HEK293 (cell line): ENCODE data around the gene PSORS1C1.
A peak's percentile ranks its signal among the peaks of the same experiment; 100 is the strongest.
"Not testable (repeated sequence)": the region's sequence is repeated elsewhere in the genome, so short reads cannot be mapped to it uniquely, and the experiment has no call there.

ENCODE experiments used
- CTCF ChIA-PET: fragments of 350-600 bp; formaldehyde crosslinking; extraction: SDS; loops from one replicate; lab custom pipeline; 2021; ENCODE audit warnings: antibody characterized with exemption; lab: Yijun Ruan, JAX
- POLR2A ChIA-PET: fragments of 300-600 bp; formaldehyde crosslinking; extraction: SDS; loops from one replicate; lab custom pipeline; 2020; ENCODE audit warnings: antibody characterized with exemption, inconsistent platforms; lab: Yijun Ruan, JAX
- H3K27ac ChIP-seq: fragments of 200-500 bp; sonication (Bioruptor generic); 2 replicates; pipeline ENCODE4 v1.5.1; 2014; ENCODE audit warnings: low read depth, low read length, control low read depth, inconsistent platforms; ENCODE audit errors: extremely low read depth
- H3K36me3 ChIP-seq, 2 experiments: fragments of 200-500 bp in 1 of 2; sonication (Bioruptor generic) in 1 of 2; 1 replicate in 1 of 2; 2 replicates in 1 of 2; pipeline ENCODE4 v1.5.1; 2014 to 2017; ENCODE audit warnings: inconsistent platforms in 2 of 2, low read length in 2 of 2; ENCODE audit not compliant: control insufficient read depth in 2 of 2, insufficient read depth in 1 of 2
- H3K4me1 ChIP-seq: fragments of 200-500 bp; sonication (Bioruptor generic); 2 replicates; pipeline ENCODE4 v1.5.1; 2014; ENCODE audit warnings: mild to moderate bottlenecking, low read length, inconsistent platforms; ENCODE audit not compliant: control insufficient read depth, insufficient read depth
- H3K4me3 ChIP-seq: 2 replicates; pipeline ENCODE4 v1.5.1; 2011; ENCODE audit warnings: low read depth, mild to moderate bottlenecking, control low read depth, low read length, moderate library complexity
- H3K9me3 ChIP-seq: fragments of 200-500 bp; sonication (Bioruptor generic); 2 replicates; pipeline ENCODE4 v1.5.1; 2014; ENCODE audit warnings: low read depth, low read length, inconsistent platforms; ENCODE audit not compliant: control insufficient read depth, insufficient read depth
- GLI2 ChIP-seq: fragments of 450-650 bp; formaldehyde crosslinking; IDR thresholded peaks from 2 replicates; pipeline ENCODE4; 2017; ENCODE audit warnings: missing biosample characterization, missing genetic modification characterization, low read depth, borderline replicate concordance
- SCRT2 ChIP-seq: fragments of 450-650 bp; formaldehyde crosslinking; IDR thresholded peaks from 2 replicates; pipeline ENCODE4 v1.5.1; 2016; ENCODE audit warnings: missing biosample characterization, missing genetic modification characterization
- ZNF174 ChIP-seq: fragments of 450-650 bp; formaldehyde crosslinking; IDR thresholded peaks from 2 replicates; pipeline ENCODE4 v1.5.0; 2017; ENCODE audit warnings: missing biosample characterization, mild to moderate bottlenecking, missing genetic modification characterization
- ZNF2 ChIP-seq: fragments of 450-650 bp; formaldehyde crosslinking; IDR thresholded peaks from 2 replicates; pipeline ENCODE4 v1.5.1; 2016; ENCODE audit warnings: missing biosample characterization, missing genetic modification characterization
- ZNF248 ChIP-seq: fragments of 450-650 bp; formaldehyde crosslinking; IDR thresholded peaks from 2 replicates; pipeline ENCODE4 v1.5.1; 2017; ENCODE audit warnings: missing biosample characterization, missing genetic modification characterization
- ZNF341 ChIP-seq: fragments of 450-650 bp; formaldehyde crosslinking; IDR thresholded peaks from 2 replicates; pipeline ENCODE4; 2016; ENCODE audit warnings: low read depth, missing biosample characterization, missing genetic modification characterization
- ZNF426 ChIP-seq: fragments of 450-650 bp; formaldehyde crosslinking; IDR thresholded peaks from 2 replicates; pipeline ENCODE4 v1.5.1; 2017; ENCODE audit warnings: missing biosample characterization, missing genetic modification characterization, mild to moderate bottlenecking, inconsistent platforms, moderate library complexity
- ZNF521 ChIP-seq: fragments of 450-650 bp; formaldehyde crosslinking; IDR thresholded peaks from 2 replicates; pipeline ENCODE4 v1.5.1; 2017; ENCODE audit warnings: missing biosample characterization, mild to moderate bottlenecking, missing genetic modification characterization
- ZNF660 ChIP-seq: fragments of 450-650 bp; IDR thresholded peaks from 2 replicates; pipeline ENCODE4 v1.5.1; 2018; ENCODE audit warnings: missing biosample characterization, mild to moderate bottlenecking, missing genetic modification characterization
- ZNF677 ChIP-seq: fragments of 450-650 bp; IDR thresholded peaks from 2 replicates; pipeline ENCODE4 v1.5.0; 2018; ENCODE audit warnings: missing biosample characterization, mild to moderate bottlenecking, missing genetic modification characterization, moderate library complexity
- ZNF830 ChIP-seq: fragments of 450-650 bp; IDR thresholded peaks from 2 replicates; pipeline ENCODE4 v1.5.0; 2018; ENCODE audit warnings: missing biosample characterization, missing genetic modification characterization, low read depth, mild to moderate bottlenecking, moderate library complexity
- TF ChIP-seq, protein P1 (sequence below): fragments of 450-650 bp; formaldehyde crosslinking; IDR thresholded peaks from 2 replicates; pipeline ENCODE4 v1.5.1; 2017; ENCODE audit warnings: missing biosample characterization, missing genetic modification characterization
- TF ChIP-seq, protein P2 (sequence below): fragments of 450-650 bp; formaldehyde crosslinking; IDR thresholded peaks from 2 replicates; pipeline ENCODE4 v1.5.1; 2017; ENCODE audit warnings: missing biosample characterization, missing genetic modification characterization
- TF ChIP-seq, protein P3 (sequence below): fragments of 450-650 bp; formaldehyde crosslinking; IDR thresholded peaks from 2 replicates; pipeline ENCODE4 v1.5.1; 2016; ENCODE audit warnings: missing biosample characterization, missing genetic modification characterization
- TF ChIP-seq, protein P4 (sequence below): fragments of 450-650 bp; formaldehyde crosslinking; conservative IDR thresholded peaks from 2 replicates; pipeline ENCODE4 v1.5.1; 2016; ENCODE audit warnings: low read depth, missing biosample characterization, missing genetic modification characterization

PSORS1C1 gene

DNA sequence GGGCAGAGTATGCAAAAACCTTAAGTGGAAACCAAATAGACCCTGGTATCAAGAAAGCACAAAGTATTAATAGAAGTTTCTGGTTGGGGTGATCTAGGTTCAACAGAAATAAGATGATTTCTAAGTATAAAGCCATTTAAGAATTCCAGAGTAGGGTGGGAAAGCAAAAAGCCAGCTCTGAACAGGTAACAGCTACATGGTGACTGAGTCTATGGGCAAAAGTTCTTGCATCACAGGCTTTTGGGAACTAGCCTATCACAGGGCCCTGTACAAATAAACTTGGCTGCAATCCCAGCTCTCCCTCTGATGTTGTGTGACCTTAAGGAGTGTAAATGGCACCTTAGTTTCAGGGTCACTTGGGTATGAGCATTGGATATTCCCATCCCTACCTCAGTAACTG is 49.3 kb downstream of the PSORS1C1 start:
- POLR2A ChIA-PET = no interaction called here

DNA sequence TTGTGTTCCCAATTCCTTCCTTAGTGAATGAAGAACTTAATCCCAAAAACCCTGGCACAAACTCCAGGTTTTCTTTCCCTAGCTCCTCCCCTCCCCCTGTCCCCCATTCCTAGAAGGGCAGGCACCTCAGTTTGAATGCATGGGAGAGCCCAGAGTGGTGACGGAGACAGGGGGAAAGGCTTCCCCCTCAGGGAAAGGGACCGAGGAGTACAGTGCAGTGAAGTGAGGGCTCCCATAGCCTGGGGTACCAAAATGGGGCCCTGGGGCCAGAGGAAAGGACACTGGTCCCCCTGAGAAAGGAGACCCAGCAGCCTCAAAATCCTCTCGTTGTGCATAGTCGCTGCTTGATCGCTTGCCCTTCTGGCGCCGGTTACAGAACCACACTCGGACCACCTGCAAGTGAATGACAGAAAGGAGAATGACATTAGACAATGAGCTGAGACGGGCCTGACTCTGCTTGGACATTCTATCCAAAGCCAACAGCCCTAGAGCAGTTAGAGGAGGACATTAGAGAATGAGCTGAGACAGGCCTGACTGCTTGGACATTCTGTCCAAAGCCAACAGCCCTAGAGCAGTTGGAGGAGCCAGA is 50.0 kb downstream of the PSORS1C1 start:
- ChIA-PET CTCF (interaction anchor here (0.6 to 1.5 kb wide), 4 partner anchors 32 to 588 kb away, joined by 3 to 4 read pairs (median 3); no protein-coding TSS in a partner anchor), POLR2A (interaction anchor here (0.8 to 1.5 kb wide), 3 partner anchors 9 to 18 kb away, joined by 3 to 4 read pairs (median 3); no protein-coding TSS in a partner anchor)
- not testable (repeated sequence) for H3K4me3 ChIP-seq, H3K27ac ChIP-seq, H3K4me1 ChIP-seq, H3K9me3 ChIP-seq
- peaks cover 14 to 45% of the 10 kb centered on the region in 2 experiments for H3K36me3 ChIP-seq

More for the DNA sequence above, 49.3 kb downstream of the PSORS1C1 start:
- peaks cover 6% of the 10 kb centered on the region for H3K4me1 ChIP-seq
- H3K36me3 ChIP-seq = peaks cover 14 to 47% of the 10 kb centered on the region in 2 experiments
- no peak overlapping the region for H3K4me3 ChIP-seq
- H3K27ac ChIP-seq = no peak overlapping the region
- H3K9me3 ChIP-seq = no peaks in the 10 kb centered on the region
- no peak for TF ChIP-seq ZNF341 (tag by site-specific recombination)
- peak; percentile 62 for TF ChIP-seq ZNF660 (tag by site-specific recombination)
- CTCF ChIA-PET = interaction anchor here (0.9 to 1.5 kb wide), 2 partner anchors 36 to 341 kb away, joined by 3 read pairs; no protein-coding TSS in a partner anchor

DNA sequence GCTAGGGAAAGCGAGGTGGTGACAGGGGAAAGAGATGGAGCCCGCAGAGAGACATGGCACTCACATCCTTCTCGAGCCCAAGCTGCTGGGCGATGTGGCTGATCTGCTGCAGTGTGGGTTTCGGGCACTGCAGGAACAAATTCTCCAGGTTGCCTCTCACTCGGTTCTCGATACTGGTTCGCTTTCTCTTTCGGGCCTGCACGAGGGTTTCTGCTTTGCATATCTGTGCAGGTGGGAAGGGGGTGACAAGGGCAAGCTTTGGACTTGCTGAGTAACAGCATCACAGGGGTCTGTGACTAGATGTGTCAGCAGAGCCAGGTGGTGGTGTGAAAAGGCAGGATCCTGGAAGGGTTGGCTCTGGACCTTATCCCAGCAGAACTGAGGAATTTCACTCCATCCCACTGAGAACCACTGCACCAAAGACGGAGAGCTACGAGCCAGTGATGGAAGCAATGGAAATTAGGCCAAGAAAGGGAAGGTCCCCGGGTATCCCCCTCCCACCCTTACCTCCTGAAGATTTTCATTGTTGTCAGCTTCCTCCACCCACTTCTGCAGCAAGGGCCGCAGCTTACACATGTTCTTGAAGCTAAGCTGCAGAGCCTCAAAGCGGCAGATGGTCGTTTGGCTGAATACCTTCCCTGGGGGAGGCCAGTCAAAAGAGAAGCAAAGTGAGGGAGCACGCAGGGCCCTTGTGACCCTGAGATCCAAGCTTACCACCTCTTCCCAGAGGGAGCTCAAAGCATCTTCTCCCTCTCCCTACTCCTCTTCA is 50.6 kb downstream of the PSORS1C1 start:
- H3K27ac ChIP-seq, H3K4me3 ChIP-seq, H3K9me3 ChIP-seq, H3K4me1 ChIP-seq: not testable (repeated sequence)
- peaks cover 11 to 39% of the 10 kb centered on the region in 2 experiments for H3K36me3 ChIP-seq
- ChIA-PET POLR2A (interaction anchor here (0.8 to 1.5 kb wide), 4 partner anchors 10 to 17 kb away, joined by 3 to 4 read pairs (median 4); no protein-coding TSS in a partner anchor), CTCF (interaction anchor here (0.5 to 1.1 kb wide), 4 partner anchors 19 to 624 kb away, joined by 3 to 4 read pairs (median 4); no protein-coding TSS in a partner anchor)
- TF ChIP-seq, protein P1, sequence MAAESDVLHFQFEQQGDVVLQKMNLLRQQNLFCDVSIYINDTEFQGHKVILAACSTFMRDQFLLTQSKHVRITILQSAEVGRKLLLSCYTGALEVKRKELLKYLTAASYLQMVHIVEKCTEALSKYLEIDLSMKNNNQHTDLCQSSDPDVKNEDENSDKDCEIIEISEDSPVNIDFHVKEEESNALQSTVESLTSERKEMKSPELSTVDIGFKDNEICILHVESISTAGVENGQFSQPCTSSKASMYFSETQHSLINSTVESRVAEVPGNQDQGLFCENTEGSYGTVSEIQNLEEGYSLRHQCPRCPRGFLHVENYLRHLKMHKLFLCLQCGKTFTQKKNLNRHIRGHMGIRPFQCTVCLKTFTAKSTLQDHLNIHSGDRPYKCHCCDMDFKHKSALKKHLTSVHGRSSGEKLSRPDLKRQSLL = 0 out of 2 replicates have a peak, but pooled peaks have one; percentile 15

DNA sequence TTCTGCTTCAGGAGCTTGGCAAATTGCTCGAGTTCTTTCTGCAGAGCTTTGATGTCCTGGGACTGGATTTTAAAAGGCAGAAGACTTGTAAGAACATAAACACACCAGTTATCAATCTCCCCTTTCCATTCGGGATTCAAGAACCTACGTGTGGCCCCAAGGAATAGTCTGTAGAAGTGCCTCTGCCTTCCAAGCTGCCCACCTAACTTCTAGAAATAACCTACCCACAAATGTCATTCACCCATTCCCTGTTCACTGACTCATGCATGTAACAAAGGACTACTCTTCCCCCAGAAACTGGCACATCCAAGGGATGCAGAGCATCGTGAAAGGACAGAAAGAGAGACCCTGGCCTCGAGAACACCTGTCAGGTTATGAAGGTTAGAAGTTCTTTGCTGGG is 51.4 kb downstream of the PSORS1C1 start:
- ChIA-PET CTCF (interaction anchor here (0.5 to 1.3 kb wide), 5 partner anchors 10 to 625 kb away, joined by 3 to 5 read pairs (median 4); no protein-coding TSS in a partner anchor), POLR2A (interaction anchor here (1.3 to 1.5 kb wide), 2 partner anchors 11 to 17 kb away, joined by 4 read pairs; no protein-coding TSS in a partner anchor)
- Histone ChIP-seq H3K27ac (no peak overlapping the region), H3K4me3 (no peak overlapping the region), H3K9me3 (no peaks in the 10 kb centered on the region), H3K36me3 (peaks cover 4 to 33% of the 10 kb centered on the region in 2 experiments), H3K4me1 (no peaks in the 10 kb centered on the region)
- no peak for TF ChIP-seq ZNF2
- no peak for TF ChIP-seq ZNF830 (tag by site-specific recombination)
- TF ChIP-seq, protein P2, sequence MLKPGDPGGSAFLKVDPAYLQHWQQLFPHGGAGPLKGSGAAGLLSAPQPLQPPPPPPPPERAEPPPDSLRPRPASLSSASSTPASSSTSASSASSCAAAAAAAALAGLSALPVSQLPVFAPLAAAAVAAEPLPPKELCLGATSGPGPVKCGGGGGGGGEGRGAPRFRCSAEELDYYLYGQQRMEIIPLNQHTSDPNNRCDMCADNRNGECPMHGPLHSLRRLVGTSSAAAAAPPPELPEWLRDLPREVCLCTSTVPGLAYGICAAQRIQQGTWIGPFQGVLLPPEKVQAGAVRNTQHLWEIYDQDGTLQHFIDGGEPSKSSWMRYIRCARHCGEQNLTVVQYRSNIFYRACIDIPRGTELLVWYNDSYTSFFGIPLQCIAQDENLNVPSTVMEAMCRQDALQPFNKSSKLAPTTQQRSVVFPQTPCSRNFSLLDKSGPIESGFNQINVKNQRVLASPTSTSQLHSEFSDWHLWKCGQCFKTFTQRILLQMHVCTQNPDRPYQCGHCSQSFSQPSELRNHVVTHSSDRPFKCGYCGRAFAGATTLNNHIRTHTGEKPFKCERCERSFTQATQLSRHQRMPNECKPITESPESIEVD (tag by site-specific recombination) = no peak
- no peak for TF ChIP-seq ZNF521
- TF ChIP-seq, protein P3, sequence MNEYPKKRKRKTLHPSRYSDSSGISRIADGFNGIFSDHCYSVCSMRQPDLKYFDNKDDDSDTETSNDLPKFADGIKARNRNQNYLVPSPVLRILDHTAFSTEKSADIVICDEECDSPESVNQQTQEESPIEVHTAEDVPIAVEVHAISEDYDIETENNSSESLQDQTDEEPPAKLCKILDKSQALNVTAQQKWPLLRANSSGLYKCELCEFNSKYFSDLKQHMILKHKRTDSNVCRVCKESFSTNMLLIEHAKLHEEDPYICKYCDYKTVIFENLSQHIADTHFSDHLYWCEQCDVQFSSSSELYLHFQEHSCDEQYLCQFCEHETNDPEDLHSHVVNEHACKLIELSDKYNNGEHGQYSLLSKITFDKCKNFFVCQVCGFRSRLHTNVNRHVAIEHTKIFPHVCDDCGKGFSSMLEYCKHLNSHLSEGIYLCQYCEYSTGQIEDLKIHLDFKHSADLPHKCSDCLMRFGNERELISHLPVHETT = no peak
- no peak for TF ChIP-seq SCRT2 (tag by site-specific recombination)
- no peak for TF ChIP-seq ZNF426 (tag by site-specific recombination)
- TF ChIP-seq GLI2 = no peak
- no peak for TF ChIP-seq ZNF248 (tag by site-specific recombination)
- TF ChIP-seq ZNF677 (tag by site-specific recombination) = no peak
- TF ChIP-seq, protein P4, sequence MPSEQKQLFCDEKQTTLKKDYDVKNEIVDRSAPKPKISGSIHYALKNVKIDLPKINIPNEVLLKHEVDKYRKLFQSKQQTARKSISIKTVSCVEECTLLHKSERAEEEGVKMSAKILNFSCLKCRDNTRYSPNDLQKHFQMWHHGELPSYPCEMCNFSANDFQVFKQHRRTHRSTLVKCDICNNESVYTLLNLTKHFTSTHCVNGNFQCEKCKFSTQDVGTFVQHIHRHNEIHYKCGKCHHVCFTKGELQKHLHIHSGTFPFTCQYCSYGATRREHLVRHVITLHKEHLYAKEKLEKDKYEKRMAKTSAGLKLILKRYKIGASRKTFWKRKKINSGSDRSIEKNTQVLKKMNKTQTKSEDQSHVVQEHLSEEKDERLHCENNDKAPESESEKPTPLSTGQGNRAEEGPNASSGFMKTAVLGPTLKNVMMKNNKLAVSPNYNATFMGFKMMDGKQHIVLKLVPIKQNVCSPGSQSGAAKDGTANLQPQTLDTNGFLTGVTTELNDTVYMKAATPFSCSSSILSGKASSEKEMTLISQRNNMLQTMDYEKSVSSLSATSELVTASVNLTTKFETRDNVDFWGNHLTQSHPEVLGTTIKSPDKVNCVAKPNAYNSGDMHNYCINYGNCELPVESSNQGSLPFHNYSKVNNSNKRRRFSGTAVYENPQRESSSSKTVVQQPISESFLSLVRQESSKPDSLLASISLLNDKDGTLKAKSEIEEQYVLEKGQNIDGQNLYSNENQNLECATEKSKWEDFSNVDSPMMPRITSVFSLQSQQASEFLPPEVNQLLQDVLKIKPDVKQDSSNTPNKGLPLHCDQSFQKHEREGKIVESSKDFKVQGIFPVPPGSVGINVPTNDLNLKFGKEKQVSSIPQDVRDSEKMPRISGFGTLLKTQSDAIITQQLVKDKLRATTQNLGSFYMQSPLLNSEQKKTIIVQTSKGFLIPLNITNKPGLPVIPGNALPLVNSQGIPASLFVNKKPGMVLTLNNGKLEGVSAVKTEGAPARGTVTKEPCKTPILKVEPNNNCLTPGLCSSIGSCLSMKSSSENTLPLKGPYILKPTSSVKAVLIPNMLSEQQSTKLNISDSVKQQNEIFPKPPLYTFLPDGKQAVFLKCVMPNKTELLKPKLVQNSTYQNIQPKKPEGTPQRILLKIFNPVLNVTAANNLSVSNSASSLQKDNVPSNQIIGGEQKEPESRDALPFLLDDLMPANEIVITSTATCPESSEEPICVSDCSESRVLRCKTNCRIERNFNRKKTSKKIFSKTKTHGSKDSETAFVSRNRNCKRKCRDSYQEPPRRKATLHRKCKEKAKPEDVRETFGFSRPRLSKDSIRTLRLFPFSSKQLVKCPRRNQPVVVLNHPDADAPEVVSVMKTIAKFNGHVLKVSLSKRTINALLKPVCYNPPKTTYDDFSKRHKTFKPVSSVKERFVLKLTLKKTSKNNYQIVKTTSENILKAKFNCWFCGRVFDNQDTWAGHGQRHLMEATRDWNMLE (tag by site-specific recombination) = no peak
- no peak for TF ChIP-seq ZNF174 (tag by site-specific recombination)
